GM12873 (cell line): ENCODE data around the gene ASF1B.

Experiments
- CTCF ChIP-seq: IDR thresholded peaks from 2 replicates; pipeline ENCODE4 v1.5.1; 2012; ENCODE audit warnings: low read depth, mild to moderate bottlenecking, moderate library complexity, low read length, control low read depth; ENCODE audit not compliant: insufficient read depth; ENCODE audit errors: missing control alignments

Gene ASF1B

GRCh38 chr19:14072535-14073260 lies 63.7 kb downstream of the ASF1B start, which contains the start of gene MISP3:
Gene MISP3, plus strand, starts transcription at chr19:14072786. Its CDS starts 524 bp downstream, at chr19:14073310.
- no peak for TF ChIP-seq CTCF

GRCh38 chr19:14070268-14071050 lies 65.9 kb downstream of the ASF1B start:
- no peak for TF ChIP-seq CTCF
